GM19438 (cell line): ENCODE data around the gene PYROXD2.

Source experiments
- ATAC-seq: cut with Tn5 transposase; IDR thresholded peaks from one replicate; pipeline ENCODE4 v1.9.1; 2021; ENCODE audit warnings: low read depth; ENCODE audit not compliant: unreplicated experiment

Gene PYROXD2

DNA sequence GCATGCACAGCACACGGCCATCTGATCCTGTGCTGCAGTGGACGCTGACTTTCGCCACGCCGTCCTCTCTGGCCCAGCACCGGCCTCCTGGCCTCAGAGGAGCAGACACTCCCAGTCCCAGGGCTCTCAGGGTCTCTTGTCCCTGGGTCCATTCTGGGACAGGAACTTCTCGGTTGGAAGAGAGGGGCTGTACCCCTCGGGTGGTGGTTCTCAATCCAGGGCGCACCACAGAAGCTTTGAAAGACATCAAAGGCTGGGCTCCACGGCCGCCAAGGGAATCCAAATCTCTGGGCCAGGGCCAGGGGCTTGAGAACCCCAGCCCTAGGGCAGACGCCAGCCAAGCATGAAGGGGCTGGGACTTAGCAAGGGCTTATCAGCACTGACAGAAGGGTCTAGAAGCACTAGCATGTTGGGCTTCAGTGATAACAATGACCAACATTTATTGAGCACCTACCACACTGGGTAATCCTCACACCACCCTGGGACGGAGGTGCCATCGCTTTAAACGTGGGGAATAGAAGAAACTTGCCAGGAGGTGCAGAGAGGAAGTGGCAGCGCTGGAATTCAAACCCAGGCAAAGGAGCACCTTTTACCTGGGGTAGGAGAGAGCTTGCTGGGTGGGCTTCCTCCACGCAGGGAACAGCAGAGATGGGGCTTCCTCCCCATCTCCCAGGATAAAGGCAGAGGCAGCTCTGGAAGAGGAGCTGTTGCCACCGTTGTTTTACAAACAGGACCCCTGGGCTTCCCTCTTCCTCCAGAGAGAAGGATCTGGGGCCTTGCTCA is 1.8 kb upstream of the PYROXD2 start:
- ATAC-seq, result no peak

DNA sequence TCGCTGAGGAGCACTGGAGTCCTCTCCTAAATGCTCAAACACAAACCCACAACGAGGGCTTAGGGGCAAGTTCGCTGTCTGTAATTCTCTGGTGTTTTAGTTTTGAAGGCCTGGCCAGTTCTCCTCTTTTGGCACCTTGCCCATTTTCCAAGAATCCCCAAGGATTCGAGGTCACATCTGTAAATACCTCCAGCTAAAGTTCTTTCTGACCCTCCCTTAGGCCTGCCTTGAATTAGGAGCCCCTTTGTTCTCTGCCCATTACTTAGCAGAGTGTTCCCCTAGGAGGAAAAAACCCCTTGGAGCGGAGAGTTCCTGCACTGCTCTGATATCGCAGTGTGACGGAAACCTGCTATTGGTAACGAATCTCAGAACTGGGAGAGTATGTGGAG is 743 bp upstream of the PYROXD2 start:
- no peak for ATAC-seq

DNA sequence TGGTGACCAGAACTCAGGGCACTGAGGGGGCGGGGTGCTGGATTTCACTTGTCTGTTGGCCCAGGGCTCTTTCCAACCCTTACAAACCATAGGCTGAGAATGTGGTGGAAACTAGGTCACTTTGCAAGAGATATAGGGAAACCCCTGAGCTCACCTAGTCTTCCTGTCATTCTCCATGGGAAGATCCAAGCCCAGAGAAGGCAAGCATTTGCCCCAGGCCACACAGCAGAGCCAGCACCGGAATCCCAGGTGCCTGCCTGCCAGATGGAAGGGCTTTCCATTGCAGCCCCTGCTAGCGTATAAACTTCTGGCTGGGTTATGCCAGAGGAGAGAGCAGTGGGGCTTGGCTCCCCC is 427 bp downstream of the PYROXD2 start:
- no peak for ATAC-seq

- no peak for ATAC-seq
These were observed 3.2 kb downstream of the PYROXD2 start for GRCh38 chr10:98411768-98412167.

GRCh38 chr10:98411166-98411565 is 3.8 kb downstream of the PYROXD2 start:
- no peak for ATAC-seq

GRCh38 chr10:98410759-98411158 is 4.2 kb downstream of the PYROXD2 start:
- ATAC-seq, result no peak

DNA sequence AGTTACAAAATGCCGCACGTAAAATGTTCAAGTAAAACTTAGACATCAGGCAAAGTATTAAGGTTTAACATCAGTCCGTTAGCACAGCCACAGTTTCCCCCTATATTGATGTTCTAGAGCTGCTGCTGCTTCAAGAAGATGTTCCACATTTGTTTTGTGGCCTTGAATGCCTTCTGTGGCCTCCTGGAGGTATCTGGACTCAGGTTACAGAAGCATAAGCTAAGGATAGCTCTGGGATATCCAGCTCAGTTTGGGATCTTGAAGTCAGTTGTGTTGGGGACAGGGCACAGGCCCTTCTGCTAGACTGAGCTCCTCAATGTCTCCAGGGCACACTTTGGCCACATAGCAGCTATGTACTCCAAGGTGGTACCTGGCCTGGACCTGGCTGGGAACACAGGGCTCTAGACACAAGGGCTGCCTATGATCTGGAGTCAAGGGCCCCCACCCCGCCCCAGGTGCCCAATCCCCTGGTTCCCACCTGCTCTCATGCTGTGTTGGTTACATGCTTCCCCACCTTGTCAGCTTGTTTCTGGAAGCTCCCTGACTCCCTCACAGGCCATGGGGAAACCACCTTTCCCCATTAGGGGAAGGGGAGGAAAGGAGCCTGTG is 4.7 kb downstream of the PYROXD2 start:
- ATAC-seq, result no peak

DNA sequence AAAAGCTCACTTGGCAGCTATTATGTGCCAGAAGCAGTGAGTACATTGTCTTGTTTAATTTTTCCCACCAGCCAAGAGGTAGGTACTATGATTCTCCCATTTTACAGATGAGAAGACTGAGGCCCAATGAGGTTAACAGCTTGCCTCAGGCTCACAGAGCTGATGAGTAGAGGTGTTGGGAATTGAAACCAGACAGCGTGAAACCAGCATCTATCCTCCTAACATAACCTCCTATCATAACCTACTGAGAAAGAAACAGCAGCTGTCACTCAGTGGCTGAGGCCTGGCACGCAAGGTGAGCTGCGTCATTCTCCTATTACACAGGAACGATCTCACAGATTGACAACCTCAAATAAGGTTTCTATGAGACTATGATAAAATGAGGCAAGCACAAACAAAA is 6.2 kb downstream of the PYROXD2 start:
- no peak for ATAC-seq

DNA sequence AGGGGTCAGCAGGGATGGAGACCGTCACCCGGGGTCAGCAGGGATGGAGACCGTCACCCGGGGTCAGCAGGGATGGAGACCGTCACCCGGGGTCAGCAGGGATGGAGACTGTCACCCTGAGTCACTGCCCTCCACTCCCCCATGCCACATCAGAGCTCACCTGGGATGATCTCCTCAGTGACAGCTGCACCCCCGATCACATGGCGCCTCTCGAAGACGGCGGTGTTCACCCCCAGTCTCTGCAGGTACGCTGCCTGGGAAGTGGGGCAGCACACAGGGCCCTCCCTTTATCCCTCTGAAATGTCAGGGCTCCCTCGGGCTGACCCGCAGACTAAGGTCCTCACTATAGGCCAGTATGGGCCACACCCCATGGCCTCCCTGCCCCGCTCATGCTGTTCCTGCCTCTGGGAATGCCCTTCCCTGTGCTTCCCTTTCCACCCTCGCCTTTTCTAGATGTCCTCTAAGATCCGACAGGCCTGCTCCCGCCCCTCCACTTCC is 7.2 kb downstream of the PYROXD2 start:
- no peak for ATAC-seq

GRCh38 chr10:98407017-98407743 is 7.8 kb downstream of the PYROXD2 start:
- no peak for ATAC-seq

GRCh38 chr10:98405422-98405821 is 9.6 kb downstream of the PYROXD2 start:
- ATAC-seq, result no peak

- peak; percentile 61 for ATAC-seq
These were observed 10.2 kb downstream of the PYROXD2 start for GRCh38 chr10:98404571-98405359.

GRCh38 chr10:98403812-98404504 is 11.0 kb downstream of the PYROXD2 start:
- no peak for ATAC-seq

DNA sequence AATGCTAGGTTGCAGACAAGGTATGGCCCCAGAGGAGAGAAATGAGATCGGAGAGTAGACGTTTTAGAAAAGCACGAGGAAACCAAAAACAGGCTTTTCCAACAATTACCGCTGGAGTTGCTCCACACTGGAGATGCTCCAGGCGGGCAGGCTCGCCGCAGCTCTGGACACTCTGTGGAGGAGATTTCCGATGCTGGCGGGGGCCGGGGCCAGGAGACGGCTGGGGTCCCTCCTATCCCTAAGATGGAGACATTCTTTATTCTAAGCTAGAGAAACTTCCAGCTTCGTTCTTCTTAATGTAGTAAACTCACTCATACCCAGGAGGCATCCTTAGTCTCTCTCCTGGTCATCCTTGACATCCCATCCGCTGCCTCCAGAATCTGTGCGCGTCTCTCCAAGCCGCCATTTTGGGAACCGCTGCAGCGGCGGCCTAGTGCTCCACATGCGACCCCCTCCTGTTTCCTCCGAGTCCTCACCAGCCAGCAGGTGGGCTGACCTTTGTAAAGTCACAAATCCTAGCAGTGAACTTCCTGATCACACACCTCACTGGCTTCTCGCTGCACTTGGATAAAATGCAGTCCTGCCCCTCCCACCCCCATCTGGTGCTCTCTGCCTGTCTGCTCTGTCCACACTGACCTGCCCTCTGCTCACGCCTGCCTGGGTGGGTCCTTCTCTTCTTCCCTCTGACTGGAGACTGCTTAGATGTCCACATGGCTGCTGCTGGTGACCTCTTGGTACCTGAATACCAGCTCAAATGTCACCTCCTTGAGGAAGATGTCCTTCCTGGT is 11.9 kb downstream of the PYROXD2 start:
- ATAC-seq, result no peak

DNA sequence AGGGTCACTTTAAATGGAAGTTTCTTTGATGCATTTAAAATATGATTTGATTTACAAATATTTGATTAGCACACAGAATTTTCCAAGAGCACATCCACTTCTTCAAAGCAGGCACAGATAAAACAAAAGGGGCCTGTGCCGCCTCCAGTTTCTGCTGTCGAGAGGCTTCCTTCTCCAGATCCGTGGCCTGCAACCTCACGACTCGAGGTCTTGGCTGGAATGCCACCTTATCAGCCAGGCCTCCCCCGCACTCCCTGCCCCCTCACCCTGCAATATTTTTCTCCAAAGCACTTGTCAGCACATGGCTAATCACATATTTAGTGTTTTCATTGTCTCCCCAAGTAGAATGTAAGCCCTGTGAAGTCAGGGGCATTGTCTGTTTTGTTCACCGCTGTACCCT is 12.5 kb downstream of the PYROXD2 start:
- no peak for ATAC-seq

DNA sequence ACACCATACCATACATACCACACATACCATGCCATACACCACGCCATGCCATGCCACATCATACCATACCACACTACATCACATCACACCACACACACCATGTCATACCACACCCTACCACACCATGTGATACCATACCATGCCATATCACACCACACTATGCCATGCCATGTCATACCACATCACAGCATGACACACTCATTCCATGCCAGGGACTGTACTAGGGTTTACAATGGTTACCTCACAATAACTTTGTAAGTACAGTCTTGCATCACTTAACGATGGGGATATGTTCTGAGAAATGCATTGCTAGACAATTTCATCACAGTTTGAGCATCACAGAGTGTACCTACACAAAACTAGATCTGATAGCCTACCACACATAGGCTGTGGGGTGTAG is 14.5 kb downstream of the PYROXD2 start:
- no peak for ATAC-seq

GRCh38 chr10:98399784-98400183 is 15.2 kb downstream of the PYROXD2 start:
- no peak for ATAC-seq

DNA sequence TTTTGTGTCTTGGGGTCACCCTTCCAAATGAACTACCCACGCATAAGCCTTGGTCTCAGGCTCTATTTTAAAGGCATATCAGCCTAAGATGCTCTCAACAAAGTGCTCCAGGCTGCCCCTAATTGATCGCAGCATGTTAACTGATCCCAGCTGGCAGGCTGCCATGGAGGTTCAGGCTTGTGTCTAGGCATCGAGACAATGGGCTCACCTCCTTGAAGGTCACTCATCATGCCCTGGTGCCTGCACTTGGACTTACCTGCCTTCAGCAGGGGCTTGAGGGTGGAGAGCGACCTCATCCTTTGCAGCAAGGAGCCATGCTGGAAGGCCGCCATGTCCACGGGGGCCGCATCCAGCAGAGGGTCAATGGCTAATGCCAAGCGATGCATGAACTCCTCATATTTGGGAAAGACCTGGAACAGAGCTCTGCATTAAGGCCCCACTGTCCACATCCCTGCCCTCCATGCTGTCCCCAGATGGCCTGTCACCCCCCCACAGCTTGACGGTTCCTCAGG is 17.8 kb downstream of the PYROXD2 start:
- no peak for ATAC-seq
